Tibial nerve (tissue), 4 donors: Measurements from ENCODE around the gene SMG6.

Experiments used
- EP300 ChIP-seq, 2 donors: sonication (generic); formaldehyde crosslinking; IDR thresholded peaks; one replicate each; pipeline ENCODE4 v1.6.1; 2017; ENCODE audit warnings: antibody characterized with exemption in 2 of 2, mild to moderate bottlenecking in 1 of 2
- POLR2A ChIP-seq, 2 donors: fragments of 450-650 bp; IDR thresholded peaks; one replicate each; pipeline ENCODE4 v1.6.1; 2017; ENCODE audit warnings: antibody characterized with exemption in 2 of 2, mild to moderate bottlenecking in 2 of 2, moderate library complexity in 2 of 2
- TF ChIP-seq, protein P1 (sequence below), 5 experiments: fragments of 200-600 bp in 3 of 5; fragments of 450-650 bp in 2 of 5; sonication (generic) in 3 of 5; IDR thresholded peaks; one replicate each; pipeline ENCODE4 v1.5.1; 2016 to 2019; ENCODE audit warnings: antibody characterized with exemption in 5 of 5, mild to moderate bottlenecking in 3 of 5, moderate library complexity in 2 of 5

DNA sequence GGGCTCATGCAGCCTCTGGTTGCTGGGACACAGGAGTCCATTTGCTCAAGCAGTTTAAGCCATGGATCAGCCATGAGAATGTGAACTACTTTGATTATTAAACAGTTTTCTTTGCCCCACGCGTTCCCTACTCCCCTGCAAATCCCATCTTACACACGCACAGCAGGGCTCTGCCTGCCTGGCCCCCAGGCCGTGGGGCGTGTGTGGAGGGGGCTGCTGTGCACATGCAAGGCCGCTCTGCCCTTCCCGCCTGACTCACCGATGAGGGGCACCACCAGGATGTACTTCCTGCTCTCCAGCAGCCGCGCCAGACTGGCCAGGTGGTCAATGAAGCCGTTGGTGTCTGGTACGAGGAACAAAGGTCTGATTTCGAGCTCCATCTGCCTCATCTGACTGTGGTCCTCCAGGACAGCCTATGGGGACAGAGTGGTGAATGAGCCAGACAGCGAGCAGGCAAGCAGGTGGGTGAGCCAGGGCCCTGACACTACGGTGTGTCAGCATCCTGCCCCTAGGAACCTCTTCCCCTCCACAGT is 235.0 kb downstream of the SMG6 start:
- TF ChIP-seq POLR2A (IDR thresholded peaks at IDR 0.05), result no peak
- no peak for TF ChIP-seq EP300 (IDR thresholded peaks at IDR 0.05)
- TF ChIP-seq, protein P1, sequence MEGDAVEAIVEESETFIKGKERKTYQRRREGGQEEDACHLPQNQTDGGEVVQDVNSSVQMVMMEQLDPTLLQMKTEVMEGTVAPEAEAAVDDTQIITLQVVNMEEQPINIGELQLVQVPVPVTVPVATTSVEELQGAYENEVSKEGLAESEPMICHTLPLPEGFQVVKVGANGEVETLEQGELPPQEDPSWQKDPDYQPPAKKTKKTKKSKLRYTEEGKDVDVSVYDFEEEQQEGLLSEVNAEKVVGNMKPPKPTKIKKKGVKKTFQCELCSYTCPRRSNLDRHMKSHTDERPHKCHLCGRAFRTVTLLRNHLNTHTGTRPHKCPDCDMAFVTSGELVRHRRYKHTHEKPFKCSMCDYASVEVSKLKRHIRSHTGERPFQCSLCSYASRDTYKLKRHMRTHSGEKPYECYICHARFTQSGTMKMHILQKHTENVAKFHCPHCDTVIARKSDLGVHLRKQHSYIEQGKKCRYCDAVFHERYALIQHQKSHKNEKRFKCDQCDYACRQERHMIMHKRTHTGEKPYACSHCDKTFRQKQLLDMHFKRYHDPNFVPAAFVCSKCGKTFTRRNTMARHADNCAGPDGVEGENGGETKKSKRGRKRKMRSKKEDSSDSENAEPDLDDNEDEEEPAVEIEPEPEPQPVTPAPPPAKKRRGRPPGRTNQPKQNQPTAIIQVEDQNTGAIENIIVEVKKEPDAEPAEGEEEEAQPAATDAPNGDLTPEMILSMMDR (IDR thresholded peaks at IDR 0.05), result no peak
